ENCODE results near the gene G3BP2.
"Not testable (repeated sequence)": the region's sequence is repeated elsewhere in the genome, so short reads cannot be mapped to it uniquely, and the experiment has no call there.

Gene G3BP2

DNA sequence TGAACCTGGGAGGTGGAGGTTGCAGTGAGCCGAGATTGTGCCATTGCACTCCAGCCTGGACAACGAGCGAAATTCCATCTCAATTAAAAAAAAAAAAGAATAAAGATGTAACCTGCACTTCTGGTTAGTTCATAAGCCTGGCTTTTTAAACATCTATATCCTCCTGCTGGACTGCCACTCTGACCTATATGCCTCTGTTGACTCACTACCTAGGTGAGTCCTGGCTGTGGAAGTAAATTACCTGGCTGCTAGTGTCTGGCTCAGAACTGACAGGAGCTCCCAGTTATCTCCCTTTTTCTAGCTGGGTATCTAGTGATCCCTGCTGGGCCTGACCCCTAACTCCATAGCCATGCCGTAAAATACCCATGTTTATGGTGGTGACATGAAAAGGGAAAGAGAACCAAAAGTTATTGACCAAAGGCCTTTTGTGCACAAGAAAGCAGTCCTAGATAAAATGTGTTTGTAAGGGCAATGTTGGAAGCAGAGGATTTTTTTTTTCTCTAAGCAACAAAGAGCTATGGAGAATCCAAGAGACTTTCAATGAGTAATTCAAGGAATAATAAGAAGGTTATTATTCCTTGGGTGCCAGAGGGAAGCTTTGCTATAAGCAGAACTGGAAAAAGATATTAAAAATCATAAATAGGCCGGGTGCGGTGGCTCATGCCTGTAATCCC, 10.4 kb upstream of the G3BP2 start:
- DNase-seq: no peak

DNA sequence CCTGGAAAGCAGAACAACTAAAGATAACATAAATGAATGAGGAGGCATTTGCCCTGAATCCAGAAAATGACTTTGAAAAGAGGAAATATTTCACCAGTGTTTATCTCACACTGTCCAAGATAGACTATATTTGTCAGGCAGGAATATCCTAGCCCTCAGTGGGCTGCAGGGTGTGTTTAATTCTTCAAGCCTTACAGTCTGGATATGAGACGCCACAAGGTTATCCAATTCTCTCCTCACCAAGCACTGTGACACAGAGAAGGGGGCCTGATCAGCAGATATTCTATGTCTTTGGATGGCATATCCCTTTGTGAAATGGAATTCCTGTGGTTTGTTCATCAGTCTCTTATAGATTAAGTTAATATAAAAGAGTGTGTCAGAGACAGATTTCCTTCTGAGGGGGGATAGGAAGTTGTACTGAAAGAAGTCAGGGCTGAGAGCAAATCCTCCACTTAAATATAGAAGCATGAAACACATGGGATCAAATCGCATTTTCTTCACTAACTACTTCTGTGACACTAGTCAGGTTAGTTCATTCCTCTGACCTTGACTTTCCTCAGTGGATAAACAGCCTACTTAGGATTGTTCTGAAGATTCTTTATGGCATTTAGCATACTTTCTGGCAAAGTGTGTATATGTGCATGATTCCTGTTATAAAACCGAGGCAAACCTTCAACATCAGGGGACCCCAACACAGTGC, 6.8 kb upstream of the G3BP2 start:
- DNase-seq: no peak

DNA sequence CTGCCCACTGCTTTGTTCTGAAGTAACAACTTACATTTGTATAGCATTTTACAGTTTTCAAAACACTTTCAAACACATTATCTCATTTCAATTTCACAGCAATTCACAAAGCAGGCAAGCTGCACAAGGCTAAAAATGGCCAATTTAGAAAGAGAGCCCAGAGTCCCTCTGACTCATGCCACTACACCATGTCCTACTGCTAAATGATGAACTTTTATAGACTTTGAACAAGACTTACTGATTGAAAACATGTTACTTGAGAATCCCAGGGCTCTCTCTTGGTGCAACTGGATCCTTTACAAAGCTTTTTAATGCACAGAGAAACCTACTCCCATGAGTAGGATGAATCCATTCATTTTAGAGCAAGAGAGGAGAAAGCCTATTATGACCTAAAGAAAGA, 5.8 kb upstream of the G3BP2 start:
- no peak for DNase-seq

DNA sequence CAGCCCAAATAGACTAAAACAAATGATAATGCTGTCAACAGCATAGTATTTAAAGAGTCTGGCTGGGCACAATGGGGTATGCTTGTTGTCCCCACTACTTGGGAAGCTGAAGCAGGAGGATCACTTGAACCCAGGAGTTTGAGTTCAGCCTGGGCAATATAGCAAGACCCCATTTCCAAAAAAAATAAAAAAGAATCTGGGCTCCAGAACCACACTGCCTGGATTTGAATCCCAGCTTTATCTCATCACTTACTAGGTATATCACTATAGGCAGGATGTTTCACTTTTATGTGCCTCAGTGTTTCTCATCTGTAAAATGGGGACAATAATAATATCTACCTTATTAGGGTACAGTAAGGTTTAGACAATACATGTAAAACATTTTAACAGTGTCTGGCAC, 5.3 kb upstream of the G3BP2 start:
- DNase-seq: no peak

DNA sequence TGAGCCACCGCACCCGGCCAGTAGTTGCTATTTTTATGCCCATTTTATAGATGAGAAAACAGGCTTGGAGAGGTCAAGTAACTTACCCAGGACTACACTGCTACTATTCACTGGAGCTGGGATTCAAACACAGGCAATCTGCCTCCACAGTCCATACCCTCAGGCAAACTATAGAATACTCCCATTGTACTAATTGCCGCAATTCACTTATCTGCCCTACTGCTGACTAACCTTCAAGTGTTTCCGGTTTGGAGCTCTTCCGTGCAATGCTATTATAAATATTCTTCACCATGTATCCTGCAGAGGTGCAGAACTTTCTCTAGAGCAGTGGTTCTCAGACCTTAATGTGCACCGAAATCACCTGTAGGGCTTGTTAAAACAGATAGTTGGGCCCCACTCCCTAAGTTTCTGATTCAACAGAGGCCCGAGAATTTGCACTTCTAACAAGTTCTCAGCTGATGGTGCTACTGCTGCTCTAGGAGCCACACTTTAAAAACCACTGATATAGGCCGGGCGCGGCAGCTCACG, 1.9 kb upstream of the G3BP2 start:
- DNase-seq: no peak

DNA sequence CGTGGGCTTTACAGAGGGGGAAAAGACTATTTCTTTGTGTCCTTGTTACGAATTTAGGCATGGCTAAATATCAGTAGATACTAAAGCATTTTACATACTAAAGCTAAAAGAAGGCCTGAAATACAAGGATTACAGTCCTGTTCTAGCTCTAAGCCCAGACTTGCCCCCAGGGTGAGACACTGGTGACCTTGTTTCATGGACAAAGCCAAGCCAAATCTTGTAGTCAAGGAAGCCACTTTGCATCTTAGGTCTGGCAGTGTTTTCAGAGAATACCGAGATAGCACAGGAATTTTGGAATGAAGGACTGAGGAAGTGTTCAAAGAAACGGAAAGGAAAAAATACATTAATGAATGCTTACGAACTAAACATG, 733 bp upstream of the G3BP2 start:
- no peak for DNase-seq

DNA sequence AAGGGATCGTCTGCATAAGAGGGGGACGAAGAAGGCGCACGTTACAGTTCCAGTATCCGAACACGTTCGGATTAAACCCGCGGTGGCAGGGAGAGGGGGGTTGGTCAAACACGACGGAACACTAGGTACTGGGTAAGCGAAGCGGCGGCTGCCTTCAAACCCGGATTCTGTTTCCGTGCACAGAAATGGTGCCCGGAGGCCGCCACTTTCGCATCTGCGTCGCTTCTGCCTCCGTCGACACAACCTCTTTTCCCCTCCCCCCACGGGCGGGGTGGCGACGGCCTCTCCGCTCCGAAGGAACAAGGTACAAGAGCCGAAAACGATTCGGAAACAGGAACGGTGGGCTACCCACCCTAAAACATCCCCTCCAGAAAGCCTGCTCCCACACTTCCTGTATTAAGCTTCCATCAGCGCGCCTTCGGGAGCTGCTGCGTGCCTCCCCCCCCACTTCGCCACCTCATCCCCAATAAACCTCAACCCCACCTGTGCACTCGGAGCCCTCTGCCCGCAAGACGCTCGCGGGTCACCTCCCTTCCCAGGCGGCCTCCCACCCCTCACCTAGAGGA, 667 bp downstream of the G3BP2 start:
- peak; percentile 83 for DNase-seq

DNA sequence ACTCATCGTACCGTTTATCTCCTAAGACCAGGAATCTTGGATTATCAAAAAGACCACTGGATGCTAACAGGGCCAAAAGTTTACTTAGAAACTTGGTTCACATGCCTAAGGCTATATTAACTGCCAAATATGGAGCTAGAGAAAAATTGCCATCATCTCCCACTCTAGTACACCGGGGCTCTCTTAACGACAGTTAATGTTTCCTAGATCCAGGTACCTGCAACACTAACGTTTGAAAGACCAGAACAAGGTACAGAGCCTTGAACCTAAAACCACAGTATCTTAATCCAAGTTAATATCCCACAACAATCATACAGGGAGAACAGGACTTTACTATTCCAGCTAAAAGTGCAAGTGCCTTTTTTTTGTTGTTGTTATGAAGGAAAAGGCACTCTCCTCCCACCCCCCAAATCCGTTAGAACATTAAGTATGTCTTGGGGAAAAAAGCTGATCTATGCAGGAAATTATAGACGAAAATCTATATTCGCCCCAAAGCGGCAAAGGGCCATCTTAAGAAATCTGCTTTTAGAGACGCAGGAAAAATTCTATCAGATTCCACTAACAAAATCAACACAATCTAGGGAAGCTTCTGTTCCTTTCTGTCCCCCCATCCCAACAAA, 1.3 kb downstream of the G3BP2 start:
- DNase-seq: no peak

DNA sequence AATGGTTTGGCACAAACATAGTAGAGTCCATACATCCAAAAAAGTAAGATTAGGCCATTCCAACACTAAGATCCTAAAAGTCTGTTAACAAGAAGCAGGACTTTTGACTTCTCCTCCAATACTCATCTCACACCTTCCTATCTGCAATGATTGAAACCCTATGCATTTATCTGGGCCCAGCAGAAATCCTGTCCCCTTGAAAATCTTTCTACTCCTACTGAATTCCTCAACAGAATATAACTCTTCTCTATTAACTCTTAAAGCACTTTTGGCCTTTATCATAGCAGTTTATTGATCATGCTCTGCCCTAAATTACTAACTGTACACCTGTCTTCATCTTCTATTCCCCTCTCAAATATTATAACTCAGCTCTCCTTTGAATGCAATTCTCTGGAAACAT, 4.6 kb downstream of the G3BP2 start:
- no peak for DNase-seq

DNA sequence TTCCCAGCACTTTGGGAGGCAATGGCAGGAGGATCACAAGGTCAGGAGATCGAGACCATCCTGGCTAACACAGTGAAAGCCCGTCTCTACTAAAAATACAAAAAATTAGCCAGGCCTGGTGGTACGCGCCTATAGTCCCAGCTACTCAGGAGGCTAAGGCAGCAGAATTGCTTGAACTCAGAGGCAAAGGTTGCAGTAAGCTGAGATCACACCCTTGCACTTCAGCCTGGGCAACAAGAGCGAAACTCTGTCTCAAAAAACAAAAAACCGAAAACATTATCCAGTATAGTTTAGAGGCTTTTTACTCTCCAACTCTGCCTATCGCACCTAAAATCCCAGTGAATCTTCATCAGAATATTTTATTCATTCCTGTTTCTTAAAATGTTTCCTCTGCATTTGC, 5.6 kb downstream of the G3BP2 start:
- not testable (repeated sequence) for DNase-seq

DNA sequence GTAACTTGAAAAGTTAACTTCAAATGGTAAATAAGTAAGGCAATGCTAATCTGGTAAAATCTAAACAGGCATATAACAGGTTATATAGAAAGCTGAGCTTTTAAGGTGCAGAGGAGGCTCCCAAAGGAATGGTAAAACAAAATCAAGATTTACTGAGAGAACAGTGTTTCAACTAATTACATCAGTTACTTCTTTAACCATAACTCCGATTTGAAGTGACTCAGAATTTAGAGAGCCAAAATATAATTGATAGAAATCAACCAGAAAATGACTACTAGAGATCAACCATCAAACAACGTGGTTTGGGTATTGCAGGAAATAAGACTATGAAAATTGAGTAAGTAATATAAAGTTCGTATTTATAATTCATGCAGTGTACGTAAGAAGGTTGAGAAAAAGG, 6.9 kb downstream of the G3BP2 start:
- DNase-seq: no peak

DNA sequence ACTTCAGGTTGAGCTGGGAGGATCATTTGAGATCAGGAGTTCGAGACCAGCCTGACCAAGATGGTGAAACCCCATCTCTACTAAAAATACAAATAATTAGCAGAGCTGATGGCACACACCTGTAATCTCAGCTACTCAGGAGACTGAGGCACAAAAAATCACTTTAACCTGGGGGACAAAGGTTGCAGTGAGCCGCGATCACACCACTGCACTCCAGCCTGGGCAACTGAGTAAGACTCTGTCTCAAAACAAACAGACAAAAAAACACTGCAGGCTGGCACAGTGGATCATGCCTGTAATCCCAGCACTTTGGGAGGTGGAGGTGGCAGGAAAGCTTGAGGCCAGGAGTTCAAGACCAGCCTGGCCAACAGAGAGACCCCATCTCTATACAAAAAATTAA, 8.6 kb downstream of the G3BP2 start:
- not testable (repeated sequence) for DNase-seq

DNA sequence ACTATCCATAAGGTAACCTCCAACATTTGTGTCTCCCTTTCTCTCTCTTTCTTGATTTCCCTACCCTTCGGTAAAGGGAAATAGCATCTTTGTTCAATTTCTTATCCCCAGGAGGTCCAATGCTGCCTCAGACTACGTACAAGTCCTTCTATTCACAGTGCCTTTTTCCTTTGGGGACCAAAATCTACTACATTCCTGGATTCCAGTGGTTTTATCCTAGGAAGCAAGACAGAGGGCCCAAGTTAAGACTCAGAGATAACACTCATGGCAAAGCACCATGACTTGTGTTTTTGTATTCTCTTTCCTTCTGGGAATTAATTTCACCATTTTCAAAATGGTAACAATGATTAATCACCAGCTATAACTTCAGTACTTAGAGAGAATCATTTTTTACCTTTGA, 10.6 kb downstream of the G3BP2 start:
- DNase-seq: no peak

DNA sequence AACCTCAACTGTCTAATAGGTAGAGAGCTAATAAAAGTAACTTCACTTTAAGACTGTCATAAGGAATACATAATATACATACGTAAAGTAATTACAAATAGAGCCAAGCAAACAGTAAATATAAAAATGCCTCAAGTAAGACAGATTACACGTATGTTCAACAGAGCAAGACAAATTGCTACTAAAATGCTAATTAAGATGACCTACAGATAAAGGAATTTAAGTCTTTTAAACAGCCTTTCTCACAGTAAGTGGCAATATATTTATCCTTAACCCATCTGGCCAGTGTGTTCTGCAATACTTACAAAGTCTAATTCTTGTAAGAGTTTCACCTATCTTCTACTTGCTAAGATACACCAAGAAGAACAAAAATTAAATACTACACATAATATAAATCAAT, 12.7 kb downstream of the G3BP2 start:
- DNase-seq: no peak

DNA sequence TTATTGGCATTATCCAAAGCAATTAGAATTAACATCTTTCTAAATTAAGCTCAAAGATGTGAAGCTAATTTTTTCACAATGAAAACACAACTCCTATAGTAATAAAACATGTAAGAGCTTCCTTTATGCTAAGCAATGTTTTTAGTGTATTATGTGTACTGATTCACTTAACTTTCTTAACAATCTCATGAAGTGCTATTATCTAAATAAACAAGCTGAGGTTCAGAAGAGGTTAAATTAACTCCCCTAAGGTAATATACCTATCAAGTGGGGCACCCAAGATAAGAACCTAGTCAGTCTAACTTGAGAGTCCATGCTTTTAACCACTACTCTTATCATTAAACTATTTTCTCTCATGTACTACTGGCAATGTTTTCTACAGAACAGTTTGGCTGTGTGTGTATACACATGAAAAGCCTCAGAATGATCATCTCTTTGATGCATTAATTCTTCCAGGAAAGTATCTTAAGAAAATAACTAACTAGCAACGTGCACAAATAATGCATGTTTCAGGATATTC, 13.6 kb downstream of the G3BP2 start:
- no peak for DNase-seq

DNA sequence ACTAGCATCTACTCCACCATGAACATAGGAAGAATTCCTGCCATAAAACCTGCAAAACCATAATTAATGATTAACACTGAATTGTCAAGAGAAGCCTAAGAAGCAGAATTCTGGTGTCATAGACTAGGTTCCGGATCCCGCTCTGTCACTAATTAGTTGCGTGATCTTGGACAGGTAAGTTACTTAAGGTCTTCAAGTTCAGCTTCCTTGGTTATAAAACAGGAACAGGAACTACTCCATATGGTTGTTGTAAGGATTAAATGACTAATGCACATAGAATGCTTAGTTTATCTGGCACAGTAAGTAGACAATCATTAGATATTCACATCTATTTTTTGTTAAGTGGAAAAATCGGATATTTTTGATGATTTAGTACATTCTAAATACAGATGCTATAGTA, 14.3 kb downstream of the G3BP2 start:
- DNase-seq: no peak

DNA sequence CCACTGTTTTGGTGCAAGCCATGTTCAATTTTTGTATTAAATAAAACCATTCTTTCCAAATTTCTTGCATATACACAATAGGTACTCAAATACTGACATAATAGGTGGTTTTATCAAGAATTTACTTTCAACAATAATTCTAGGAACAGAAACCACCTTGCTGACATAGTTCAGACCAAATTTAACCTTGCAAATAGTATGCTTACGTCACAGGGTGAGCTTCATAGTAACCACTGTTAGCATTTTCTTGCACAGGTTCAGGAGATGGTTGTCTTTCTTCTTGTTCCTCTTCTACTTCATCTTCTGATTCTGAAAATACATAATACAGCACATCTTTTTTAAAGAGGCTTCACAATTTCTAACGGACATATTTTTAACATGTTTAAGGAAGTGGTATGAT, 17.6 kb downstream of the G3BP2 start:
- peak; percentile 57 for DNase-seq

DNA sequence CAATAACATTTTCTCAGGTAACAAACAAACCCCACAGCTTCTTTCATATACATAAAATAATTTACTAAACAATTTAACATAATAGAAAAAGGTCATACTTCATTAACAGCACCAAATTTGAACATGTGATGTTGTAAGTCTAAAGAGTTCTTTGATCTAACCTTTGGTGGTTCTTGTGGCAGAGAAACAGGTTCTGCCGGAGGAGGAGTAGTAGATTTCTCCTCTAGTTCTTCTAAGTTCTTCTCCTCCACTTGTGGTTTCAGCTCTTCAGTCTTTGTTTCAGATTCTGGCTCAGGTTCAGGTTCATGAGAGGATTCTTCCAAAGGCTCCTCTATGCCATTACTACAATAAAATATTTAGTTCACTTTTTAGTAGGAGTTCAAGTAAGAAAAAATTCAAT, 18.3 kb downstream of the G3BP2 start:
- peak; percentile 52 for DNase-seq

DNA sequence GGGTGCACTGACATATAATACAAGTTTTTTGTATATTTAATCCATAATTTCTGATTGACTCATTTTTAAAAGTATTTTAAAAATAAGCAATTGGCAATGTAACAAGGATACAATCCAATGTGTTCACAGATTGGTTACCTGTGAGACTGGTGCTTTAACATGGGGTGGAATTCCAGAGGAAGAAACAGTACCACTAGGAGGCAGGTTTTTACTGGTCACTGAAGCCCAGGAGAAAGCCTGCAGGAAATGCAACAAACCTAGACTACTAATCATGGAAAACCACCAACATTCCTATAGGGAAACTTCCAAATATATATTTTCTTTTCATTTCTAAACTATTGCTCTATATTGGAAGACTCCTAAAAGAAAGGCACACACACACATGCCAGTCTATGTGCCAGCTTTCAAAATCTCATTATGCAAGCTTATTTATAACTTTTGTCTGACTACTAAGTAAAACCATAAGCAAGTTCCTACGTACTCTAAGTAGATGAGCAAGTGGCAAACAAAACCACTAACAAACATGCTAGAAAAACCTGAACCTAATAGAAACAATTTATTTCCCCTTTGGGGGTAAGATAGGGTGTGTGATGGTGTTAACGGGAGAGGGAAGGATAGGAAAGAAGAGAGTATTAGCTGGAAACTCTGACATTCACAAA, 19.2 kb downstream of the G3BP2 start:
- no peak for DNase-seq

DNA sequence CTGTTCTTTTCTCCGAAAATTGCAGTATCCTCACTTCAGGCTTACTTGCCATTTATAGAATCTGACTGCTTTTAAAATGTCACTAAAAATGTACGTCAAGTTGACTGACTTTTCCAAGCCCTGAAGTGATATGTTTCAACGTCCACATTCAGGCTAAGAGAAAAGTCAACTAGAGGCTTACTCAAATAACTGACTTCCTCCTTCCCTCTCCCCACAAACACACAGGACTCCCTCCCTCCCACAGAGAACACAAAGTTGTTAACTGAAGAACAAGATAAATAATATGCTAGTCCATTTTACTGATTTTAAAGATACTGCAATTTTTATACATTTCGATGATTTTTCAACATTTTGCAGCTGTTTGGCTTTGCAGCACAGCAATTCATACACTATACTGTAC, 29.1 kb downstream of the G3BP2 start:
- no peak for DNase-seq

DNA sequence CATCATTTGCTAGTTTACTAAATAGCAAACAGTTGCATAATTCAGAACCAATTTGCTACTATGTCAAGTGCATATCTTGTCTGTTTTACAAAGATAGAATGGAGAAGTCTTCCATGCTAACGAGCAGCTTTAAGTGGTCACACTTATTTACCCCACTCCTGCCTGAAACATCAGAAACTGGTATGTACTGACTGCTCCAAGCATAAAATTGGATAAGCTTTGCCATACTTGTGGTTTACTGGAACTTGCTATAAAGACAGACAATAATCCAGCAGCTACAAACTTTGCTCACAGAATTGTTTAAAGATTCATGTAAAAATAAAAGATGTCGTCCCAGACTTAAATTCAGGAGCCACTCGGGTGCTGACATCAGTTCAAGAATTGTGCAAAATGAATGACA, 29.6 kb downstream of the G3BP2 start:
- DNase-seq: no peak

DNA sequence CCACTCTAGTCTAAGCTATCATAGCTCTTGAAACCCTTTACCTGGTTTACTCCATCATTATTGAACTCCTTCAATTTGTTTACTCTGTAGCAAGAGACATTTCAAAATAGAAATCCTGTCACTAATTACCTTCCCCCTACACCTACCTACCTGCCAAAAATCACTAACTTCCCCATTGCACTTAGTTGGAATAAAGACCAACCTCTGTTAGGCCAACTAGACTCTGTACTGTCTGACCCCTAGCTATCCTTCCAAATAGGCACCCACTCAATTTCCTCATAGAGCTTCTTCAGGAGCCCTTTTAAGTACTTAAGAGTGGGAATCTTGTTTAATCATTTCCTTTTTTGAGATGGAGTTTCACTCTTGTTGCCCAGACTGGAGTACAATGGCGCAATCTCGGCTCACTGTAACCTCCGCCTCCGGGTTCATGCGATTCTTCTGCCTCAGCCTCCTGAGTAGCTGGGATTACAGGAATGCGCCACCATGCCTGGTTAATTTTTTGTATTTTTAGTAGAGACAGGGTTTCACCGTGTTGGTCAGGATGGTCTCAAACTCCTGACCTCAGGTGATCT, 34.0 kb downstream of the G3BP2 start:
- no peak for DNase-seq

DNA sequence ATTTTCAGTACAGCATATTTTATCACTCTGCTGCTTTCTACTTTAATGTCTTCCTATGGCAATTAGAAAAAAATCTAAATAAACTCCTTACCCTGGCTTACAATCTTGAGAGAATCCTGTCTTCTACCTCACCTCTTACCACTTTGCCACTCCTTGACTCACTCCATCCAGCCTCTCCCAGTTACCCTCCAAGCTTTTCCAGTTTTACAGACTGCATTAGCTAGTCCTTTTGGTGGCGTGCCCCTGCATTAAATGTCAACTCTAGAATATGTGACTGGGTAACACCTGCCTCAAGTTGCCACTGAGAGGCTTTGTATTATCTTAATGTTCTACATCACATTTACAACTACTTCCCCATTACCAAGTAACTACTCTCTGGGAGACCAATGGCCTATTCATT, 35.4 kb downstream of the G3BP2 start:
- no peak for DNase-seq
